Tibial nerve (tissue), 3 donors: ENCODE data around the gene FAM107A.

Experiments
- POLR2A ChIP-seq, 2 donors: fragments of 450-650 bp; IDR thresholded peaks; one replicate each; pipeline ENCODE4 v1.6.1; 2017; ENCODE audit warnings: antibody characterized with exemption in 2 of 2, mild to moderate bottlenecking in 2 of 2, moderate library complexity in 2 of 2
- TF ChIP-seq, protein P1 (sequence below), 5 experiments: fragments of 200-600 bp in 3 of 5; fragments of 450-650 bp in 2 of 5; sonication (generic) in 3 of 5; IDR thresholded peaks; one replicate each; pipeline ENCODE4 v1.5.1; 2016 to 2019; ENCODE audit warnings: antibody characterized with exemption in 5 of 5, mild to moderate bottlenecking in 3 of 5, moderate library complexity in 2 of 5

DNA sequence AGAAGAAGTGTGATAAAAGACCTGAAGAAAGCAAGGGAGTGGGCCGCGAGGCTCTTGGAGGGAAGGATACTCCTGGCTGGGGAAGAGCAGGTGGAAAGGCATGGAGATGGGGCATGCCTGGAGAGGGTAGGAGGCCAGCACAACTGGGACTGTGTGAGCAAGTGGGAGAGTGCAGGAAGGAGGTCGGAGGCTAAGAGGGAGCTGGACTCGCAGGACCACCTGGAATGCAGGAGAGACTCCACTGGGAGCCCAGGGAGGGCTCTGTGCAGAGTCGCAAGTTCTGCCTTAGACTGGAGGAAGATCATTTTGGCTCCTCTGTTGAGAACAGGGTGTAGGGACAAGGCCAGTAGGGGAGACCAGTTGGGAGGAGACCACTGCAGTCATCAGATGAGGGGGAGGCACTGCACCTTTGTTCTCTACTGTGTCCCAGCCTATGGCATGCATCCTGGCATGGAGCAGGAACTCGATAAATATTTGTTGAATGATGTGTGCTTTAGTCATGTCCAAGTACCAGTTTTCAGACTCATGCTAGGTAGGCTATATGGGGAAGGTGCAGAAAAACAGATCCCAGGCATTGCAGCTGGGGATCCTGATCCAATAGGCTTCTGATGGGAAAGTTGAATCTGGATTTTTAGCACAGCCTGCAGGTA is 13.7 kb downstream of the FAM107A start:
- TF ChIP-seq, protein P1, sequence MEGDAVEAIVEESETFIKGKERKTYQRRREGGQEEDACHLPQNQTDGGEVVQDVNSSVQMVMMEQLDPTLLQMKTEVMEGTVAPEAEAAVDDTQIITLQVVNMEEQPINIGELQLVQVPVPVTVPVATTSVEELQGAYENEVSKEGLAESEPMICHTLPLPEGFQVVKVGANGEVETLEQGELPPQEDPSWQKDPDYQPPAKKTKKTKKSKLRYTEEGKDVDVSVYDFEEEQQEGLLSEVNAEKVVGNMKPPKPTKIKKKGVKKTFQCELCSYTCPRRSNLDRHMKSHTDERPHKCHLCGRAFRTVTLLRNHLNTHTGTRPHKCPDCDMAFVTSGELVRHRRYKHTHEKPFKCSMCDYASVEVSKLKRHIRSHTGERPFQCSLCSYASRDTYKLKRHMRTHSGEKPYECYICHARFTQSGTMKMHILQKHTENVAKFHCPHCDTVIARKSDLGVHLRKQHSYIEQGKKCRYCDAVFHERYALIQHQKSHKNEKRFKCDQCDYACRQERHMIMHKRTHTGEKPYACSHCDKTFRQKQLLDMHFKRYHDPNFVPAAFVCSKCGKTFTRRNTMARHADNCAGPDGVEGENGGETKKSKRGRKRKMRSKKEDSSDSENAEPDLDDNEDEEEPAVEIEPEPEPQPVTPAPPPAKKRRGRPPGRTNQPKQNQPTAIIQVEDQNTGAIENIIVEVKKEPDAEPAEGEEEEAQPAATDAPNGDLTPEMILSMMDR (IDR thresholded peaks at IDR 0.05): no peak
- no peak for TF ChIP-seq POLR2A (IDR thresholded peaks at IDR 0.05)
